Measurements from ENCODE around the gene TIGD6.

Gene TIGD6

DNA sequence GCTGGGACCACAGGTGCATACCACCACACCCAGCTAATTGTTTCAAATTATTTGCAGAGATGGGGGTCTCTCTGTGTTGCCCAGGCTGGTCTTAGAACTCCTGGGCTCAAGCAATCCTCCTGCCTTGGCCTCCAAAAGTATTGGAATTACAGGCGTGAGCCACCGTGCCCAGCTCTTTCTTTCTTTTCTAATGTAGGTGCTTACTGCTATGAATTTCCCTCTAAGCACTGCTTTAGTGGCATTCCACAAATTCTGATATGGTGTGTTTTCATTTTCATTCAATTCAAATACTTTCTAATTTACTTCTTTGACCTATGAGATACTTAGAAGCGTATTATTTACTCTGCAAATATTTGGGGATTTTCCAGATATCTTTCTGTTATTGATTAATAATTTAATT, 15.0 kb upstream of the TIGD6 start:
- no peak for DNase-seq

DNA sequence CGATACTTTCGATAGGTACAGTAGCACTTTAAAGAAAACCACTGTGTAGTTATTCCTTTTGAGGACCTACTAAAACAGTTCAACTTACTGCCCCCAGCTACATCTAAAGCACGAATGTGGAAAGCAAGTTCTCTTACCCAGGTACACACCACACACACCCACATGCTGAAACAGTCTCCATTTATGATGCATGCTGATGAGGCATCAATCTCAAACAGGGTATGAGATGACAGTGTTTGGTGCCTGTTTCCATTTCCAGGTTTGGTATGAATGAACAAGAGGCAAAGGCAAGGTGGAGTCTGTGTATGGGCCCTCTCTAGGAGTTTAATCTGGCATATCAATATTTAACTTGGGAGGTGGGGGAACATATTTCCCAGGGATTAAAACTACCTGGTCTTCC, 14.0 kb upstream of the TIGD6 start:
- DNase-seq = no peak

GRCh38 chr5:150013931-150014330, 13.5 kb upstream of the TIGD6 start:
- no peak for DNase-seq

DNA sequence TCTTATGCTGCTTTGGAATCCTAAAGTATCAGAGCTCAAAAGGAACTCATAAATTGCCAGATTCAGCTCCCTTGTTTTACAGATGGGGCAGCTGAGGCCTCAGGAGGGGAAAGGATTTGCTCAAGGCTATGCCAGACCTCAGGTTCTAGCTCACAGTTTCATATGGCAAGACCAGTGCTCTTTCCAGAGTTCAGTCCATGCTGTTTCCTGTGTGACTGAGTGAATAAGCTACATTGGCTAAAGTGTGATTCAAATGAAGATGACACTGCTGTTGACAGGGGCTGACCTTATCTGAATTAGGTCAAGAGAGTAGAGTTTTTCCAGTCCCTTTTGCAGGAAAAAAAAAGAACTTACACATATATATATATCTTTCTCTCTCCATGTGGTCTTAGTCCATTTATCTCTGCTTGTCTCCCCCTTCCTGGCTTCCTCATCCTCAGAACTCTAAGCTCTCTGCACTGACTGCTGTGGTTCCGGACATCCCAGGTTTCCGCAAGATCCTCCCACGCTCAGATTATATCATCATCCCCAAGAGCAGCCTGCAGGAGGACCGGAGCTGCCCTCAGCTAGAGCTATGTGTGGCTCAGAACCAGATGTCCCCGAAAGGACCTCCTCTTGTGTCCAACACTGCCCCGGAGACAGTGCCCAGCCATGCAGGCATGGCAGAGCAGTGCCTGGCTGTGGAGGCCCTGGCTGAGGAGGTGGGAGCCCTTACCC, 9.4 kb upstream of the TIGD6 start:
- DNase-seq = no peak

GRCh38 chr5:150007050-150007449, 6.6 kb upstream of the TIGD6 start:
- DNase-seq = no peak

- DNase-seq = no peak
Measured at GRCh38 chr5:150006318-150006717, 5.9 kb upstream of the TIGD6 start.

DNA sequence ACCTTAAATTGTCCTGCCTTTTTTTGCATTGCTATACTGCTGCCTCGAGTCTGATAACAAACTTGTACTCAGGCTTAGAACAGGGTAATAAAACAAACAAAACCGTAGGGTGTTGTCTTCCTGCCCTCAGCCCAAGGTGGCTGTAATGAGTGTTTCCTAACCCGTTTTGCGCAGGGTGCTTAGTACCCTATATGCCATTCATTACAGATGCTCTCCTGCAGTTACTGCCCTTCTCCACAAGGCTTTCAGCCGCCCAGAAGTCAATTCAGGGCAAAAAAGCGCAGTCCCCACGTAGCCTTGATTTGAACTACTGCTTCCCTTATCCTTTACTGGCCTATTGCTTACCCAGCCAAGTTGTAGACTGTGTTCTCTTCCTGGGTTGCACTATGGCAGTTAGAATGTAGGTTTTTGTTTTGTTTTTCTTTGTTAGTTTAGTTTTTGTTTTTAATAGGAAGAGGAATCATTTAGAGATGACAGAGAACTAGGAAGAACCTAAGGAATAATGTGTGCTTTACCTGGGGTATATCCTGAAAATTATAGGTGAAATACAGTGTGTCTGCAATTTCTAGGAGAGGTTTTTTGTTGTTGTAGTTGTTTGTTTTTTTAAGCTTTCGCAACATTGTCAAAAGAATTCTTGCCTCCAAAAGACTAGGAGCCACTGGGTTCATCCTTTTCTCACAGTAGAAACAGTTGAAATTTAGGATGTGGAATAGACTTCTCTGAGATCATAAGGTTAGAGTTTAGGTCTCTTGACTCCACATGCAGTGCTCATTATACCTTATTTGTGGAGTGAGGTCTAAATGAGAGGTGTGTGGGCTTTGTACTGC, 1.4 kb upstream of the TIGD6 start:
- DNase-seq = peak; percentile 57

DNA sequence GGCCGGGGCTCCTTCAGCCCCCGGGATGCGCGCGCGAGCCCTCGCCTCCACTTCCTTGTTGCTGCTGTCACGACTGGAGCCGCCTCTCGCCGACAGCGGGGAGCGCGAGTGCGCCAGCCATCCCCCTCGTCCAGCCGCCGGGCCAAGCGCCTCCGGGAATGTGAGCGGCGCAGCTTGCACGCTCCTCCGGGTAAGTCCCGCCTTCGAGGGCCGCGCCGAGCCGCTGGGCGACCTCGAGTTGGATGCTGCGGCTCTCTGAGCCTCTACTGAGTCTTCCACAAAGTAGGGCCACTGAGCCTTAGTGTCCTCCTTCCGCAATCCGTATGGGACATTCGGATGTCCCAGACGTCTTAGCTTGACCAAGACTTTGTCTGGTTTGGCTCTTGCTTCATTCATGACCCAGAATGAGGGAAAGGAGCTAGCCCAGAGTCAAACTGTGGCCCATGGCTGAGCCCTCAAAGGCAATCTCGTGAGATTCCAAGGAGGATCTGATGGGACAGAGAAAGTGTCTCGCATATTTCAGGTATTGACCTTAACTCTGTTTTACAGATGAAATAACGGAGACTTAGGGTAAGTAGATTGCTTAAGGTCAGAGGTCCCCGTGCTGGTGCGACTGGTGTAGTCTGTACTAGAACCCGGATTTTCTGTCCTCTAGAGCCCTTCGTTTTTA, 671 bp upstream of the TIGD6 start:
- peak; percentile 14 for DNase-seq

DNA sequence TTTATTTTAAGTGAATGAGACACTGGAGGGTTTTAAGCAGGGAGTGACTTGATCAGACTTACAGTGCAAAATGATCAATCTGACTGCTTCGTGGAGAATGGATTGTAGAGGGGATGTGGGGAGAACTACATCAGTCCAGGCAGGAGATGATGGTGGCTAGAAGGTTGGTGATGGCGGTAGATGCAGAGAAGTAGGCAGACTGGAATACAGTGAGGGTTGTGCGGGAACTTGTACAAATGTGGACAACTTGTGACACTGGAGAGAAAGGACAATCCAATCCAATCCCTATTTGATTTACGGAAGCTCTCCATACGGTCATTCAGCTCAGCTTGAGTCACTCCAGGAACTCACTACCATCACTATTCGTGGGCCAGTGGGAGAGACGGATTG, 593 bp downstream of the TIGD6 start:
- DNase-seq = no peak

DNA sequence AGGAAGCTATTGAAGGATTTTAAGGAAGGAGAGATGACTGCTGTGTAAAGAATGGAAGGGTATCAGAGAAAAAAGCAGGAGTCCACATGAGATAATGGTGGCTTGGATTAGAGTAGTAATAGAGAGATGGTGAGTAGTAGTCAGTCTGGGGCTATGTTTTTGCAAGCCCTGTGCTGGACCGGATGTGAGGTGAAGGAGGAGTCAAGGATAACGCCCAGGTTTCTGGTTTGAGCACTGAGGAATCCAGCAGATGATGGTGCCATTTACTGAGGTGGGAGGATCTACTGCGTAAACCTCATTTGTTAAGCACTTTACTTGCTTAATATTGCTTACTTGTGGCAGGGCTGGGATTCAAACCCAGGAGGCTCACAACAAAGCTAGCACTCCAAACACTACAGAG, 1.1 kb downstream of the TIGD6 start:
- no peak for DNase-seq

DNA sequence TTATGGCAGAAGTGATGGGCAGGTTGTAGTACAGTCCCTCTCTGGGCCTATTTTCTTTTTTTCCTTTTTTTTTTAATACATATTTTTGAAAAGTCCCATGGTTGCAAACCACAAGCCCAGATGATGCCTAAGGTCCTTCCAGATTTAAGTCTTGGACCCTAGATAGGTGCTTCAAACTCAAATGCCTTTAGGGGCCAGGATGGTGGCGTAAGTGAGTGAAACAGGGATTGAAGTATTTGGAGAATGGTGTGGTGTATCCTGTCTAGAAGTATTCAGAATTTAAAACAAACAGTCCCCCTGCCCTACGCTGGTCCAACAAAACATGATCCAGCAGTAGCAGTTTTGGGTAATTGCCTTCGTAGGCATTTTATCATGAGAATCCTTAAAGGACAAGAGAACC, 2.2 kb downstream of the TIGD6 start:
- no peak for DNase-seq

DNA sequence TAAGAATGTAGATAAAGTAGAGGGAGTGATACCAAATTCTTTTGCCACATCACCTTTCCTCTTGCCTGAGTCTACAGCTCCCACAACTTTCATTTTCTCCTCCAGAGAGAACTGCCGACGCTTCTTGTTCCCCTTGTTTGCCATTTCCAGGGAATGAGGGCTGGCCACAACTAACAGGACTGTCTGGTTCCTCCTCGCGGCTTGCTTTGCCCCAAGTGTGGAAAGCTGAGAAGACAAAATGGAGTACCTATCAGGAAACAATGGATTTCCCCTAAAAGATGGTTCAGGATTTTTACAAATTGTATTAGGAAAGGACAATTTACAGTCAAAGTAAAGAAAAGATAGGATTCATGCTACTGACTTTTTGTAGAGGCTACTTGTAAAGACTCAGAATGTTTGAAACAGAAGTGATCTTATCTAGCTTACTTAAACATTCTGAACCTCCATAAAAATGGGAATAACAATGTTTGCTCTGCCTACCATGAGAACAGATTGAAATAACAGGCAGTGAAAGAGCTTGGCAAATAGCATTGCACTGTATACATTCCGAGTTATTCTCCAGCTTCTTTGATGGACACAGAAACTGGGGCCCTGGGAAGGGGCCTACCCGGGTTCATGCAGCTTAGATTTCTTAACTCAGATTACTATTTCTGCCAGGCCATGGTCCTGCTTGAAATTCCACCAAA, 4.1 kb downstream of the TIGD6 start:
- no peak for DNase-seq

DNA sequence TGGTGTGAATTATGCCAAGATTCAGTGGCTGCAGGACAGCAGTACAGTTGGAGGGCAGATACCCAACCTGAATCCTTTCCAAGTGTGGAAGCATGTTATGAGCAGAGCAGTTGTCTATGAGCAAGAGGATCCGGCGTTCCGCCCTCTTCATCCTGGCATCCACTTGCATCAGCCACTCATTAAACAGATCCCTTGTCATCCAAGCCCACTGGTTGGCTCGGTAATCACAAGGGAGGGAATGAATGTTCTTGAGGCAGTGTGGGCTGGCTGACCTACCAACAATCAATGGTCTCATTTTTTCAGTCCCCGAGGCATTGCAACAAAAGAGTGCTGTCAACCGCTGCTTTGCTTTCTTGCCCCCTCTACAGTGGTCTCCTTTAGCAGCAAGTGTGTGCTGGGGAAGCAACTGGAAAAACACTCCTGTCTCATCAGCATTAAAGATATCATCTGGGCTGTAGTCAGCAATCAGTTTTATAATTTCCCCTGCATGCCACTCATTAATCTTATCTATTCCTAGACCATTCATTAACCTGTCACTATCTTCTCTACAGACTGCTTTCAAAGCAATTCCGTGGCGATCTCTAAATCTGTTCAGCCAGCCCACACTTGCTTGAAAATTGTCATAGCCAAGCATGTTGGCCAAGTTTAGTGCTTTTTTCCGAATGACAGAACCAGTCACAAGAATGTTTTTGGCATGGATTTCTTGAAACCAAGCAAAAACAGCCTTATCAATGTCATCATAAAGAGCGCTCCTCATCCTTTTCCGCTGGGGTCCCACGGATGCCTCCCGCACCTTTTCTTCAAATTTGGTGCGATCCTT, 4.9 kb downstream of the TIGD6 start:
- no peak for DNase-seq

DNA sequence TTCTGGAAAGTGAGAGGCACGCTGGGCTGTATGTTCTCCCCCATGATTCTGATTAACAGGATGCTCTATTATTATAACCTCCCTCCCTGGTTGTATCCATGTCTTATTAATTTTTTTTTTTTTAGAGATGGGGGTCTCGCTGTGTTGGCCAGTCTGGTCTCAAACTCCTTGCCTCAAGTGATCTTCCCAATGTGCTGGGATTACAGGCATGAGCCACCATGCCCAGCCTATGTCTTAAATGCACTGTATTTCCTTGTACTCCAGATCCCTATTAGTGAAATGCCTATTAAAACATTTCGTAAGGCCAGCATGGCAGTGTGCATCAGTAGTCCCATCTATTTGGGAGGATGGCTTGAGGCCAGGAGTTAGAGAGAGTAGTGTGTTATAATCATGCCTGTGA, 7.0 kb downstream of the TIGD6 start:
- DNase-seq = no peak

DNA sequence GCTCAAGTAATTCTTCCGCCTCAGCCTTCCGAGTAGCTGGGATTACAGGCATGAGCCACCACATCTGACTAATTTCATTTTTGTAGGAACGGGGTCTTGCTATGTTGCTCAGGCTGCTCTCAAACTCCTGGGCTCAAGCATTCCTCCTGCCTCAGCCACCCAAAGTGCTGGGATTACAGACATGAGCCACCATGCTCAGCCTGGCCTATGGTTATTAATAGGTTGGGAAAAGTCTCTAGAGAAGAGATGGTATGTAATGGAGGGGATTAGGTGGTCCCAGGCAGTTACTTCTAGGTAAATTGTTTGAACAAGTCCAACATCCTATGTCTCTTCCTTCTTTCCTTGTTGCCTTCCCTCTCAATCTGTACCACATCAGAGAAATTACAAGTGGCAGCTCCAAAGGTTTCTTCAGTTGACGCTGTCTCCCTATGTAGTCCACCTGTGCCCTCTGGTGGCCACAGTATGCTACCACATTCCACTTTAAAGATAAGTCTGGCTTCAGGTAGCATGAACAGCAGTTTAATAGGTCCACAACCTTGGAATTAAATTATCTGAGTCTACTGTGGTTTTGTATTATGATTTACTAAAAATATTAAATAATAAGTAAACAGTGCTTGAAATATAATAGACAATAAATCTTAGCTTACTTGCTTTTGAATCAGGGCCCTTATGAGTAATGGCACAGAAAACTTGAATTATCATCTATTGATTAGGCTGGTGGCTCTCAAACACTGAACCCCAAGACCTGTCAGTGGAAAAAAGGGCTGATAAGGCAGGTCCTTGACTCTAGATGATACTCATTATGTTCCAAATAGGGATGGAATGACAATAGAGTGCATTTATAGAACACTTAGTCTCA, 9.7 kb downstream of the TIGD6 start:
- peak; percentile 59 for DNase-seq

DNA sequence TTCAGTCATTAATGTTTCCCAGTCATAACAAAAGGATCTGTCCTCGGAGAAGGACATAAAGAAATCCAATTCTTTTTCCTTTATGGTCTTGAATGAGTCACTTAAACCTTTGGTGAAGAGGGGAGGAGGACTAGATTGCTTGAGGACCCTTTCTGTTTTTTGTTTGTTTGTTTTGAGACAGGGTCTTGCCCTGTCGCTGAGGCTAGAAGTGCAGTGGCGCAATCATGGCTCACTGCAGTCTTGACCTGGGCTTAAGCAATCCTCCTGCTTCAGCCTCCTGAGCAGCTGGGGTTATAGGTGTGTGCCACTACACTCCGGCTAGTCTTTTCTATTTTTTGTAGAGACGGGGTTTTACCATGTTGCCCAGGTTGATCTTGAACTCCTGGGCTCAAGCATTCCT, 12.3 kb downstream of the TIGD6 start:
- DNase-seq = no peak

DNA sequence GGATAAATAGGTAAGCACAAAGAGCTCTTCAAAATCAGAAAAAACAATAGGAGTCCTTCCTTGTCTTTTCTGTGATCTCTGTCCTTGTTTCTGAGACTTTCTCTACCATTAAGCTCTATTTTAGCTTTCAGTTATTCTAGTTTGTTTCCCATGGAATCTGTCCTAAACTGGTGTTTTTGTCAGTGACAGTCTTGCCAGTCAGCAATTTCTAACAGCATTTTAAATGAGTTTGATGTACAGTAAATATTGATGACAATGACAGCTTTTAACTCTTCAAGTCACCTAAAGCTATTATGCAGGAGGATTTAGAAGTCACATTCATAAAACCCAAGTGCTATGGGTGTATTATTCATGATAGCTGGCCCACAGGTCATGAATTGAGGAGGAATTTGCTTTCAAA, 17.9 kb downstream of the TIGD6 start:
- DNase-seq = no peak

- no peak for DNase-seq
Measured at GRCh38 chr5:149981206-149981605, 19.2 kb downstream of the TIGD6 start.

DNA sequence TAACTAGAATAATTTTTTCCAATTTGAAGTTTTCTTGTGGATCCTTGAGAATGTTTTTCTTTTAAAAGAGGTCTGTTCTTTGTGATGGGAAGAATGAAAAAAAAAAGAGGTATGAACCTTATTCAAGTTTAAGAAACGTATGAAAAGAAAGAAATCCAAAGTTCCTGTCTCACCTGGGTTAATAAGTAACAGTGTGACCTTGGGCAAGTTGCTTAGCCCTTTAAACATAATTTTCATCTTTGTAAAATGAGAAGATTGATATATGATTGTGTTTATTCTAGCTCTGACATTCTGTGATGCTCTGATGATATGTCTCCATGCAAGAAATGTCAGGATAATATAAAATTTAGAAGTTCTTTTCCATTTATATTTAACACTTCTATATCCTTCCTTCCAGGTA, 20.6 kb downstream of the TIGD6 start:
- DNase-seq = no peak

- no peak for DNase-seq
Measured at GRCh38 chr5:149975409-149975808, 25.0 kb downstream of the TIGD6 start.

DNA sequence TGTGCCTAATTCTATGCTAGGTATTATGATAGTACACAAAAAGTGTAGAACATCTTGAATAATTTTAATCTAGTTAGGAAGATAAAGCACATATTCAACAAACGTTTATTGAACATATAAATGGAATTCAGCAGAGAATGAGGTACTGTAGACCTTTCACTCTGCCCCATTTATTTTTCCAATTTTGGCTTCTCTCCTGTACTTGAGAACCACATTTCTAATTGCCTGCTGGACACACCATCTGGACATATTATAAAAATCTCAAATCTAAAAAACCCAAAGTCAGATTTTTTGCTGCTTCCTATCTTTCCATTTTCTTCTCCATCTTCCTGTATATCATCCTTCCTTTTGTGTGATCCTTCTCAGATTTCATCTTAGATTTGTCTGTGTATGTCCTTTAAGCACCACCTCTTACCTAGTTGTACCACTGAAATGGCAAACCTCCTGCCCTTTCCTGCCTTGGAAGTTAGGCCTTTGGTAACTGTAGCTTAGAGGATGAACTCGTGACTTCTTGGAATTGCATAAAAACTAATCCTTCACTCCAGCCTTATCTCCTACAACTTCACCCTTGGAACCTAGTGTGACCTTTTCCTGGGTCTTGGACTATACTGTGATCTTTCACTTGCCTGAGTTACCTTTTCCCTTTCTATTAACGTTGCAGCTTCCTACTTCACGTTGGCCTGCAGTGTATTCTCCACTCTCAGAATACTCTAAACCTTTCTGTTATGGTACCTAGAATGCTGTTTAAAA, 31.1 kb downstream of the TIGD6 start:
- DNase-seq = no peak
